Psoas muscle (tissue), 8 donors: ENCODE results near the gene APOBEC3F. TPM values are rescaled to one million over a fixed set of nuclear protein-coding genes. Genes with fewer than 3 reads are reported as not detected.

ENCODE experiments used
- ATAC-seq, 4 donors: fragments of 200-7000 bp; cut with Tn5 transposase; one replicate each; pipeline ENCODE4 v1.9.1; 2020; ENCODE audit warnings: moderate library complexity in 3 of 4, mild to moderate bottlenecking in 2 of 4
- DNase-seq, 2 donors: peaks; one replicate each; pipeline ENCODE4 v3.0.0-alpha.2; 2020
- H3K27ac ChIP-seq: fragments of 200-600 bp; one replicate; pipeline ENCODE4 v1.8.0; 2022
- H3K27me3 ChIP-seq, 3 donors: fragments of 200-600 bp in 1 of 3; one replicate each; pipeline versions ENCODE4 v1.6.1 to v1.8.0; 2013 to 2022; ENCODE audit warnings: low read length in 2 of 3, mild to moderate bottlenecking in 2 of 3, moderate library complexity in 1 of 3; ENCODE audit not compliant: insufficient read depth in 3 of 3
- H3K36me3 ChIP-seq, 2 donors: fragments of 200-600 bp in 1 of 2; one replicate each; pipeline versions ENCODE4 v1.6.1 to v1.8.0; 2013 to 2022; ENCODE audit warnings: low read depth in 1 of 2, mild to moderate bottlenecking in 1 of 2, moderate library complexity in 1 of 2; ENCODE audit not compliant: insufficient read depth in 1 of 2
- H3K4me1 ChIP-seq: fragments of 200-600 bp; one replicate; pipeline ENCODE4 v1.8.0; 2022
- H3K4me3 ChIP-seq: fragments of 200-600 bp; one replicate; pipeline ENCODE4 v1.8.0; 2022; ENCODE audit warnings: mild to moderate bottlenecking
- H3K9me3 ChIP-seq: fragments of 200-600 bp; one replicate; pipeline ENCODE4 v1.8.0; 2022
- CTCF ChIP-seq: fragments of 200-600 bp; IDR thresholded peaks from one replicate; pipeline ENCODE4 v1.8.0; 2022; ENCODE audit warnings: antibody characterized with exemption
- WGBS, 3 donors: extraction: QIAGEN DNeasy Blood & Tissue Kit; methylation state at CpG; one replicate each; pipeline versions ENCODE4 v1.1.6 to v1.1.7; 2013; 5-methylcytosine and 5-hydroxymethylcytosine counted together
- intact Hi-C, 2 donors: fragments of 100-400 bp; cut with DNase I; formaldehyde crosslinking; loops; one replicate each; pipeline versions ENCODE4 v1.11.0 to v1.14.2; 2022
- polyA plus RNA-seq, 3 donors: library from polyadenylated mRNA; stranded (reverse); fragments of 200-250 nt; gene quantifications; one replicate each; pipeline ENCODE4 v1.2.3, GENCODE V29; 2013
- total RNA-seq, 4 donors: library from RNA; stranded (reverse); fragmentation: NEBNext Ultra II Directional in 2 of 4; extraction: Animal tissue kit (Norgen Biotek cat#: 25700) in 2 of 4; gene quantifications; one replicate each; pipeline versions ENCODE4 v1.2.1 to v1.2.4, GENCODE V29; 2021 to 2023
- donor health status: healthy with polysubstance abuse.
- donor health status: DM: no; HTN: no; CAD: no; lungs with moderate emphysema.
- donor health status: Bipolar disorder and iron deficiency.
- donor health status: healthy.
- donor health status: DM: yes; HTN: yes; CAD: no.
- donor health status: DM: no; HTN: no; CAD: no.
- donor health status: DM: no; HTN: no; CAD: no.
- donor health status: DM: yes; HTN: yes; CAD: no.

APOBEC3F gene
- total and polyA plus RNA-seq, 7 donors, result 0.06 to 1.4 (median 0.50) TPM

- peak in 1 of 2 donors; percentile 23 for DNase-seq
- Histone ChIP-seq H3K27me3 (peaks cover 0 to 15% (median 2%) of the 10 kb centered on the region in 3 donors), H3K9me3 (no peaks in the 10 kb centered on the region), H3K4me3 (no peak overlapping the region), H3K27ac (no peak overlapping the region), H3K4me1 (no peaks in the 10 kb centered on the region), H3K36me3 (no peaks in the 10 kb centered on the region)
- intact Hi-C loops, result no loop called here
- 64 to 71% (median 66%) methylated on average over 8 of the region's 8 CpGs for WGBS, 3 donors
- ATAC-seq, result no peak
- TF ChIP-seq CTCF, result no peak
Observed at GRCh38 chr22:39092111-39092862, 51.6 kb downstream of the APOBEC3F start.

- TF ChIP-seq CTCF, result no peak
- intact Hi-C loops, result no loop called here
- Histone ChIP-seq H3K27me3 (peaks cover 0 to 16% (median 2%) of the 10 kb centered on the region in 3 donors), H3K4me1 (no peaks in the 10 kb centered on the region), H3K9me3 (no peaks in the 10 kb centered on the region), H3K4me3 (no peak overlapping the region), H3K27ac (no peak overlapping the region), H3K36me3 (no peaks in the 10 kb centered on the region)
- ATAC-seq (no peak), DNase-seq (peak in 1 of 2 donors; percentile 32)
- 83 to 92% (median 87%) methylated on average over 14 of the region's 14 CpGs for WGBS, 3 donors
Observed at GRCh38 chr22:39094717-39095389, 54.2 kb downstream of the APOBEC3F start.

- TF ChIP-seq CTCF, result no peak
- ATAC-seq (no peak), DNase-seq (peak in 1 of 2 donors; percentile 1)
- Histone ChIP-seq H3K4me3 (no peak overlapping the region), H3K27ac (no peak overlapping the region), H3K9me3 (no peaks in the 10 kb centered on the region), H3K36me3 (no peaks in the 10 kb centered on the region), H3K27me3 (peaks cover 0 to 16% (median 2%) of the 10 kb centered on the region in 3 donors), H3K4me1 (no peaks in the 10 kb centered on the region)
- WGBS, 3 donors, result 76 to 80% (median 76%) methylated on average over 3 of the region's 3 CpGs
- intact Hi-C loops, result no loop called here
Observed at GRCh38 chr22:39095971-39096370, 55.3 kb downstream of the APOBEC3F start.

- 69 to 75% (median 69%) methylated on average over 9 of the region's 9 CpGs for WGBS, 3 donors
- peak in 1 of 2 donors; percentile 44 for DNase-seq
- no peaks in the 10 kb centered on the region for H3K36me3 ChIP-seq
Observed at GRCh38 chr22:39097098-39098020, 56.7 kb downstream of the APOBEC3F start, which contains the start of gene APOBEC3H. Gene APOBEC3H (plus strand): TSS chr22:39097244. CDS start chr22:39100279, 3,035 bp downstream.

More at GRCh38 chr22:39097098-39098020, 56.7 kb downstream of the APOBEC3F start, which contains the start of gene APOBEC3H:
- H3K27ac ChIP-seq, result no peak within 1 kb of the TSS
- H3K9me3 ChIP-seq, result no peaks in the 10 kb centered on the region
- no peak within 1 kb of the TSS for H3K4me3 ChIP-seq
- no peak for ATAC-seq
- no peak for TF ChIP-seq CTCF
- peaks cover 0 to 14% (median 2%) of the 10 kb centered on the region in 3 donors for H3K27me3 ChIP-seq
- H3K4me1 ChIP-seq, result no peaks in the 10 kb centered on the region
- intact Hi-C loops, result no loop called here
